GM19455 (cell line): ENCODE measurements around the gene LRMDA.

ENCODE experiments used
- ATAC-seq: cut with Tn5 transposase; IDR thresholded peaks from one replicate; pipeline ENCODE4 v1.9.1; 2021; ENCODE audit not compliant: unreplicated experiment

LRMDA gene

DNA sequence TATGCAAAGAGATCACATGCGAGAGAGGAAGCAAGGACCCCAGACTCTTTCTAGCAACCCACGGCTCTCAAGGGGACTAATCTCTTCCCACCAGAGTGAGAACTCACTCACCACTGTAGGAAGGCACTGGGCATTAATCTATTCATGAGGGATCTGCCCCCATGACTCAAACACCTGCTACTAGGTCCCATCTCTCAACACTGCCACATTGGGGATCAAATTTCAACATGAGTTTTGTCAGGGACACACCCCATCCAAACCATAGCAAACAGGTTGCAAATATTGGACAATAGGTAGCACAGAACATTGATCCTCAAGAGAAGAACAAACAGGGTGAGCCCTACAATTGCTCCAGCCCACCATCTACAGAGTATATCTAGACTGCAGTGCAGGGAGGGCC, 740.6 kb downstream of the LRMDA start:
- ATAC-seq, result no peak

DNA sequence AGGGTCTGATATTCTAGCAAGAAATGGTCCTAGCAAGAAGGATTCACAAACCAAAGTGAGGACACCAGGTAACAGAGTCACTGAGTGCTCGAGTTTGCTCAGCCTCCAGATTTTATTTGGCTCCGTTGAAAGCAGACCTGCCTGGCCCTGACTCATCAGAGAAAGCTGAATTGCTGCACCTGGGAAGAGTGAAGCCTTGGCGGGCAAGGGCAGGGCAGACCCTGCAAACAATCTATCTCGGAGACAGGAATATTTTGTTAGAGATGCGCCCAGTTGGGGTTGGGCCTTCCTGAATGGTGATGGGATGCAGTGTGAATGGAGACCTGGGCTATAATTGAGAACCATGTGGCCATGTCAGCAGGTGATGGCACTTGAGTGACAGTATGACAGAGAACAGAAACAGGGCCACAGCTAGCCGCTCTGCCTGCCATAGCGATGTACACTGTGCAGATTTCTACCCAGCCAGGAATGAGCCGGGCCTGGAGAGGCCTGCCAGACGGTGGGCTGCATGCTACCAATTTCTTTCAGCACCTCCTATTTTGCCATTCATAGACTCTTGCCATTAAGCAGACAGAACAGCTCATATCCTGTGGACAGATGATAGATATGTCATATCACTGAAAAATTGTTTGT, 744.2 kb downstream of the LRMDA start:
- no peak for ATAC-seq

DNA sequence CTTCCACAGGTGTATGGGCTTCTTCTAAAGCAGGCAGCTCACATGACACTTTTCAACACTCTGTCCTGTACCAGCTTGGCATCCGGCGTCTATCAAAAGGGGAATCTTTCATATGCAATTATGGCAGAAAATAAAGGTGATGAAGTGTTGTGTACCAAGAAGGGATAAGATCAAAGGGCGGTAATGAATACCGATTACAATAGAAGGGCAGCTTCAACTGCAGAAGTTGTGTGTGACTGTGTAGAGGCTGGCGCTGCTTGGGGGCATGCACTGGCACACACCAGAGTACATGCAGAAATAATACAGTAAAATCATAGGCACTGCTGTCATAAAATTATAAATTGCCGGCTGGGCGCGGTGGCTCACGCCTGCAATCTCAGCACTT, 744.7 kb downstream of the LRMDA start:
- no peak for ATAC-seq

DNA sequence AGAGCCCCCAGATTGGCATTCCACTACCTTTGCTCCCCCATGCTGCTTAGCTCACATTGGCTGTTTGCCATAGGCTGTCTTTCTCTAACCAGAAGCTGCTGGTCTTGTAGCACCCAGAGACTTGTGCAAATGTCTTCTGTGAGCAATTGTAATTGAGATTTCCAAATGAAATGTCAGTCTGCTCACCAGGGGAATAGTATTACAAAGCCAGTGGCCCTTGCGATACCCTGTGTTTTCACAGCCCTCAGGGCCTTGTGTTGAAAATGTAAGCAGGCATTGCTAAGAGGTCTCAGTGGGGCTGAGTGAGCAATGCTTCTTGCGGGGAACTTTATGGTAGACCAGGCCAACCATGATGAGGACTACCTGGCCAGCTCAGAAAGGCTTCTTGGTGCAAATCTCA, 746.5 kb downstream of the LRMDA start:
- no peak for ATAC-seq

DNA sequence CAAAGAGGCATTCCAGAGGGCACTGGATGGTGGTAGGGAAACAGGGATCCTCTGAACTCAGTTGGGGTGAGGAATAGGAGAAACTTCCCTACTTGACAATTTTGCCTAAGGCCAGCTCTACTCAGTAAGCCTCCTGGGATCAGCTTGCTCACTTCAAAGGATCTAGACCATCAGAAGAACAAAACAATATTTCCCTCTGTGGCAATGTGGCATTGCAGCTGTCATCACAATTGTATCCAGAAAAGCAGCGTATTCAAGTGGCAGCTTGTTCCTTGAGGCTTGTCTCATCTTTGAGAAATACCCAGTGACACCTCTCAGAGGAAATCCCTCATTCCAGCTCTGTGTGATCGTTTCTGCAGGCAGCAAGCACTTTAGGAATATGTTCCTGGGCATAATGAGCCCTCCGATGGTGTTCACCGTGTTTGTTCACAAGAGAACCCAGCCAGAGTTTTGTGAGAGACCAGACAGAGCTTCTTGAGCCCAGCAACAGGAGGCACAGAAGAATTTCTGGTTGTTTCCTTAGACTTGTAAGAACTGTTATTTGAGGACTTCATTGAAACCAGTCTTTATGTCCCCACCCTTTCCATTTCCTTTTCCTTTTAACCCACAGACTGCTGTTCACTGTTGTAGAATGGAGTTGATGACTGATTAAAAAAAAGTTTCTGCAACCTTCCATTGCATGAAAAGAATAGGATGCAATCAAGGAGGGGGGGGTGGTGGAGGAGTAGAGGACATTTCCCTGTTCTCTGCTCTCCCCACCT, 747.3 kb downstream of the LRMDA start:
- ATAC-seq, result no peak

DNA sequence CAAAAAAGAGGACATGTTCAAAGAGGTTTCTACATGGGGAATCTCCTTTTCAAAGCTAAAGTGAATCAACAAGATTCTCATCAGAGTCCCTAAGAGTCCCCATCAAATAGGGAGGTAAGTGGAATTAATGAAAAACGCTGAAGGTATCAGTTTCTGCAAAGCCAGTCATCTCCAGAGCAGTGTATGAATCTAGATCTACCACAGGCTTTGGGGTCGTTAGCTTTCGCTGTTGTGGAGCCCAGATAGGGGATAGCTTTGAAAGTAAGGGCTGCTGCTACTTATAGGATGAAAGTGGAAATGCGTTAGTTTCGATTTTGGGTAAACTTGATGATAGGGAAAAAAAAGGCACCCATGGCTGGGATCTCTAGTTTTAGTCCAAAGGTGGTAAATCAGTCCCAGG, 748.4 kb downstream of the LRMDA start:
- ATAC-seq, result no peak

DNA sequence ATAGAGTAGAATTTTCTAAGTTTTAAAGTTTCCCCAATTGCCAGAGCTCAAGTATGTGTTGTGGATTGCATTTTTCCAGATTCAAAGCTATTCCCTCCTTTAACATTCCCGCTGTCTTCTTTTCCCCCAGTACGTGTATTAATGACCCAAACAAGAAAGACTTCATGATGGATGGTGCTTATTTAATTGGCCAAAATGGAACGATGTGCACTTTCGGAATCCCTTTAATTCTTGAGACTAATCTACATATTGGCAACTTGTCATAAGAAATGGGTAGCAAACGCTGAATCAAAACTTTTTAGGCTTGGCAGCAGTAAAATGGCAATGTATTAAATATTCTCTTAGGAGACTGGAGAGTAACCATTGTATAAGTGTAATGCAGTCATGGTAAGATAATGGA, 753.2 kb downstream of the LRMDA start:
- ATAC-seq, result no peak

DNA sequence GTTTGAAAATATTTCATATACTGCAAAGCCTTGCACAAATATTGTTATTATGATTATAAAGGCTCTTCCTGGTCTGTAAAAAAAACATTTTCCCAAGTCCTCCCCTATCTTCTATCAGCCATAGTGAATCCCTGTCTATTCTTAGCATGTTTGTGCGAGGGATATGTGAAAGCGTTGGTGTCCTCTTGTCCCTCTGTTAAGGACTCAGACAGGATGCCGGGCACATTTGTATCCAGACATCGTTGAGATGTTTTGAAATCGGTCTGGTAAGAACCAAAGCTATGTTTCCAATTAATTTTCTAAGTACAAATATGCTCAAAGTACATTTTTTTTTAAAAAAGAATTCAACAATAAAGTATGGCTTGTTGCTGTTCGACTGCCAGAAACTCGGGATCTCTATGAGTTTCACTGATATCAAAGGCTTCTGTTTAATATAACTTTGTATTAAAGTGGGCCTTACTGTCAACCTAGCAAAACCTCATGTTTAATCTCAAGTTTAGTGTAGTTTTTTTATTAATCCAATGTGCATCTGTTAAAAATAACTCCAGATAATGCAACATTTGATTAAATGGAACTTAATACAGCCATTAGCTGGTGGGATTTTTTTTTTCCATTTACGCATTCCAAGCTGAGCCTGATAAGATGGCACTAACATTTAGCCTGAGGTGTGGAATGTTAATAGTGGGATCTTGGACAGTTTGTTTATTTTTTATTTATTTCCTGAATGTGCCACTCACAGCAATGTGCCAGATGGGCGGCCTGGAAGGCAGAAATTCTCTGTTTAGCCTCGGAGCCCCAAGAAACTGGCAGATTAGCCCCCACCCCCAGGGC, 754.3 kb downstream of the LRMDA start:
- ATAC-seq, result no peak

DNA sequence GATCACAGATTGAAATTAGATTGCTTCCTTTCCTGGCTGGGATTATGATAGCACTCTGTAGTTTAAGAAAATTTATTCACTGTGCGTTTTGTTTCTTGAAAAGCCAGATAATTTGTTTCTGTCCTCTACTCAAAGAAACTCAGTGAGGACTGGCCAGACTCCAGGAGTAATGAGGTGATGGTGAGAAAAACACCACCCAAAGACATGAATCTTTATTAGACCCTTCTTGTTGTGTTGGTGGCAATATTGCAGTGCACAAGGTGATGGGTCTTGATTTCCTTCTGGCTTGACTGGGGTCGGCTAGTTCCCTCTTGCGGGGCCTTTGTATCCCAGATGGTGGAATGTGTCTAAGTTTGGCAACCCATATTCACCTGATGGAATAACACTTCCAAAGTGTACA, 756.8 kb downstream of the LRMDA start:
- ATAC-seq, result no peak

DNA sequence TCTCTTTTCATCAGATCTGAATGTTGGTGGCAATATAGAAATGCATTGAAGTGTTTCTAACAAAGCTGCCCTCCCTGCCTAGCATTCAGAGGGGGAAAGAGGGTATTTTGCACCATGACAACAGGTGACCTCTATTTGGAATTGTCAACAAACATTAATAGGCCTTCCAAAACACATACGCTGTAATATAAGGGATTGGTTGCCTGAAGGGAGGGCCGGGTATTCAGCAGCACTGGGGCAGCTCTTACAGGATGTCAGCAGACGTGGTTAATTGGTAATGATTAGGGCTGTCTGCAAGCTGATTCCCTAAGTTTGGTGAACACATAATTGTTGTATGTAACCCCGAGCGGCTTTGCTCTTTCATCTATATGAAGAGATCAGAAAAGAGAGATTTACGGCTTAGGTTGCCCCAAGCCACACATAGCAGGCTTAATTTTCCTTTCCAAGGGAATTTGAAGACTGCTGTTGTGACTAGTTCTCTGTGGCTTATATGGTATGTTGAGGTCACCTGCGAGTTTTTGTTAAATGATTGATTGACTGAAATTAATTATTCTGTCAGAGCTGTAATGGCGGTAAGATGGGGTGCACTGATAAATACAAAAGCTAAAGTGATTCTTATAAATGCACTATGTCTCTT, 759.3 kb downstream of the LRMDA start:
- no peak for ATAC-seq

DNA sequence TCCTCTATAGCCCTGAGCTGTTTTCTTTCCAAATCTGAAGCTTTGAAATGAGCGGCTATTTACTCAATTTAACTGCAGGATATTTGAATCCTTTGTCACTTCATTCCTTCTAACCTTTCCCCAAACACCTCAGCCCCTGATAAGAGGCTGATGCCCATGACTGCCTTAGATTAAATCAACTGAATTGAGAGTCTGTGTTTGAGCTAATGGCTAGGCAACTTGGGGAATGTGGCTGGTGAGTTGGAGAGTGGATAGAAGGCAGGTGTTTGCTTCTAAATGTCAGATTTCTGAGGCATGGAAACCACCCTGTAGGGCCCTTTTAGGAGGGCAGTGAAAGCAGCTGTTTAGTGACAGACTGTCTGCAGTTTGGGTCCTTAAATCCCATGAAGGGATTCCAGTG, 759.9 kb downstream of the LRMDA start:
- ATAC-seq, result no peak

DNA sequence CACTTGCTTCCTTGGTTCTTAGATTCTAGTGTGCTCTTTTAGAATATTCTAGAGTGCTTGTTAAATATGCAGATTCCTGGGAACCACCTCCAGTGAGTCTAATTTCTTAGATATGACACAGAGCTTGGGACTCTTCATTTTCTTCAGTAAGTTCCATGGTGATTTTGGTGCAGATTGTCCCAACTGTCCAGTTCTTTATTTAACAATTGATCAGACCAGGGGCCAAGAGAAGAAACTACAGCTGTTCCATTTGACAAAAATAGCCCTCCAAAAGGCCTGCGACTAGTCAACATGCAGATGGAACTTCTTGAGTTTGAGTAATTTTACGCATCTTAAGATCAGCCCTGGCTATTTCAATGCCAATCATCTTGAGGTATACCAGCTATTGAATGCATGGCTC, 760.7 kb downstream of the LRMDA start:
- ATAC-seq, result no peak

DNA sequence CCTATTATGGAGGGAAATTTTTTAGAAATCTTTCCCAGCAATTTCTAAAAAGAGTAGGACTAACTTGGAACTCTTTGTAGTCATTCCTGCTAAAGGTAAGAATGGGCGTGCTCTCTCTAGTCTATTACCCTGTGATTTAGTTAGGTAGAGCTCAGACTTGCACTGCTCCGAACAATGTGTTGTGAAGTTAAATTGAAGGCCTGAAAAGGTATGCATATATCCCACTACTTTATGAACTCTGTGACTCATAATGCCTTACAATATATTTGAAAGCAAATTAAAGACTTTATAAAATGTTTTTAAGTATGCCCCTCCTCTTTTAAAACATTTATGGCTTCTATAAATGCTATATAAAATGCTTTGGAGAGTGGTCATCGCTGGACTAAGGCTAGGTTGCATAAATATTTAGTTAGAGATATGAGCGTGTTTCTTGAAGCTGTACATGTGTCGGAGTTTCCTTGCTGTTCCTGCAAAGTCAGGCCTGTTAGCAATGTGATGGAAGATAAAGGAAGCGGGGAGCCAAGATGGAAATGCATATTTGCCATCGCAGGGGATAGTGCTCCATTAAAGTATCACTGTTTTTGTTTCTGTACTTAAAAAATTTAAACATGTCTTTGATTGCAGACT, 761.4 kb downstream of the LRMDA start:
- no peak for ATAC-seq

DNA sequence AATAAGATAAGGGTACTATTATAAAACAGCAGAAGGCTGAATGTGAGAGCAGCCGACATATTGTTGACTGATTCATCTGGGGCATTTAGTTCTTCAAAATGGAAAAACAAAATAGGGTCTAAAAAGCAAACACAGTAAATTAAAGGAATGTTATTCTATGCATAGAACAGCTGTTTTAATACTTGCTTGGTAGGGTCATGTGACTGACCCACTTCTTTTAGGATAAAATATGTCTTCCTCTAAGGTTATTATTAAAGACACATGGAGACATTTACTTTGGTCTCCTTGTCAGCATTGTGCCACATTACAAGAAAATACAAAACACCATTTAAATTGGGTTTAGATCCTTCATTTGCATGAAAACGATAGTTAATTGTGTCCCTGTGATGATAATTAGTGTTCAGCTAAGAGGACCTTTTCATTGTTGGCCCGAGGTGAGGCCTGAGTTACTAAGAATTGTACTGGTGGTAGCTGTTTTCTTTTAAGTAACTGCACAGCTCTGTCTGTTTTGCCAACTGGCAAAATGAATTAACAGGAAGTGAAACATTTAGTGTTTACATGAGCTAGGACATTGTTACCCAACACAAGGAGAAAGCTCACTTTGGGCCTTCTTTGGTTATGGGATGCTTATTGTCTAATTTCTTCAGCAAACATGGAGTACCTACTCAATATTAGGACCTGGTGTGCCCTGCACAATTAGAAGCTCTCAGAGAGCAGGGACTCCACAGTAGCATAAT, 764.4 kb downstream of the LRMDA start:
- ATAC-seq, result no peak

DNA sequence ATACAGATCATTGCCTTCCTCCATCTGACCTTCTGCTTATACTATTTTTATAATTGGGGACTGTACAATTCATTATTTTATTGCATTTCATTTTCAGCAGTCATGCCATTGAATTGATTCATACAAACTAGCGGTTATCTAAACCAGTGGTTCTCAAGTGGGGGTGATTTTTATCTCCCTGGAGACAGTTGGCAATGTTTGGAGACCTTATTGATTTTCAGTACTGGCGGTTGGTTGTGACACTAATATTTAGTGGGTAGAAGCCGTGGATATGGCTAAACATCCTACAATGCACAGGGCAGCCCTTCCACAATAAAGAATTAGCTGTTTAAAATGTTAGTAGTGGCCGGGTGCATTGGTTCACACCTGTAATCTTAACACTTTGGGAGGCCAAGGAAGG, 765.9 kb downstream of the LRMDA start:
- ATAC-seq, result no peak

DNA sequence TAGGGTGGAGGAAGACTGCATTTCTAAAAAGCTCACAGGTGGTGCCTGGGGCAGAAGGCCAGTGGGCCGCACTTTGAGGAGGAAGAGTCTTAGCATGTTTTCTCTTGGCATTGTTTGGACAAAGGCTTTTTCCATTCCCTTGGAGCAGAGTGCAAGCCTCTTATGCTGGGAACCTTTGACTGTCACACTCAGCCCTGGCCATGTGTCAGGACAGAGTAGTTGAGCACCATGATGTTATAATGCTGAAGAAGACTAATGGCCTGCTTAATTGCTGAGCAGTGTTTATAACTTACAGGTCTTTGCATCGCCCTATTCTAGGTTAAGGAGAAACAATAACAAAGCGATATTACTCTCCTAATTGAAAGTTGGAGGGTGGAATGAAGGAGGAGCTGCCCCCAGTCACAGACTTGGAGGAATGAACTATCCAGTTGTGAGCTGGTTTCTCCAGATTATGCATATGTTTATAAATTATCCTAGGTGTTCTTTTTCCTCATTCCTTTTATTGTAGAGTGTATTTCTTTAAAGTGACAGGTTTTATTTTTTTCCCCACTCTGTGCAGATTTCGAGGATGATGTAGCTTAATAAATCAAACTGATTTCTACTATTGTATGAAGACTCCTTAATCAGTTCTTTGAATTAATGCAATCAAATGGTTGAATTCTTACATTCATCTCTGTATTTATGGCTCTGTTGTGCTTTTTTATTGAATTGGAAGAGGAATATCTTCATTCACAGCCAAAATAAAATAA, 767.0 kb downstream of the LRMDA start:
- no peak for ATAC-seq

DNA sequence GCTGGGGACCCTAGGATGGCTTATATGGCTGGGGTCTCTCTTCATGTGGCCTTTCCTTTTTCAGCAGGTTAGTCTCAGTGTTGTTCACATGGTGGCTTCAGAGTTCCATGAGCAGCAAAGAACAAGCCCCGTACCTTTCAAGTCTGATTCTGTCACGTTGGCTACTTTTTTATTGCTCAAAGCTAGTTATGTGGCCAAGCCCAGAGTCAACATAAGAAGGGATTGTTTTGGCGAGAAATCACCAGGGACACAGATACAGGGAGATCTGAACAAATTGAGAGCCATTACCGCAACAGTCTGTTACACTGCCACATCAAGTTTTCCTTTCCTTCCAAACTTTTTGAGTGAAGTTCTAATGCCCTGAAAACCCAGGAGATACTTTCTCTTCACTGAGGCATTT, 770.5 kb downstream of the LRMDA start:
- no peak for ATAC-seq

DNA sequence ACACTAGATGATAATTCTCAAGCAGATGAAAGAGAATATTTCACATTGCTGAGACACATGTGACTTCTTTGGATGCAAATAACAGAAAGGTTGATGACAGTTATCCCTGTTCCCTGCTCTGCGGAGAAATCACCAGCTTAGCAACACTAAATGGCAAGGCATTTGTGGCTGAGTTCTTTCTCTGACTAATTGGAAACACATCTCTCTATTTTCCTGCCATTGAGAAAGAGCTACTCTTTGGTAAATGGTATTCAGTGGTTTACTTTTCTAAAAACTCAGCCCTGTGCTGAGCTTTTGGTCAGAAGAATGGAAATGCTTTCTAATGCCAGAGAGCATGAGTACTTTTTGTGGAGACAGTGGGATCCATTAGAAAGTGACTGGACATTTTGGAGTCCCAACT, 771.4 kb downstream of the LRMDA start:
- ATAC-seq, result no peak

DNA sequence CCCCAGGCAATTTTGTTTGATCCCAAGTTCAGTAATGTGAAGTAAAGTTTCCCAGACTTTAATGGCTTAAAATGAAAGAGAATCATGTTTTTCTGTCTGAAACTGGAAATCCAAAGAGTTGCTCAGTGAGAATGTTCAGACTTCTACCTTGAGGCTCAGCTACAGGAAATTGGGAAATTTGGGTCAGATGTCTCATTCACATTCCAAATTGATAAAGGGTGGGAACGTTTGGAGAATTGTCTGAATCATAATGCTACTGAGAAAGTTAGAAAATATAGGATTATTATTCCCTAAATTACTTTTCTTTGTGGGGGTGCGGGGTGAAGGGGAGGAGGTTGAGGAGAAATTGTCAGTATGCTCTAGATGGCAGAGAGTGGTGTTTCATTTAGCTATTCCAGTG, 773.9 kb downstream of the LRMDA start:
- ATAC-seq, result no peak
